Natural killer cell (primary cell): Measurements from ENCODE around the gene WDR7. TPM values are rescaled to one million over a fixed set of nuclear protein-coding genes. Genes with fewer than 3 reads are reported as not detected.

Experiments used
- ATAC-seq, 3 donors: fragments of 150-1000 bp in 2 of 3; fragments of 200-7000 bp in 1 of 3; cut with Tn5 transposase; 1 replicate in 1 of 3; 2 replicates in 2 of 3; pipeline ENCODE4 v1.10.0; 2021; ENCODE audit warnings: mild to moderate bottlenecking in 2 of 3, moderate library complexity in 2 of 3
- DNase-seq, 2 donors: peaks; one replicate each; pipeline versions ENCODE4 v3.0.0 to v3.0.0-alpha.2; 2013 to 2021; ENCODE audit warnings: mixed read lengths in 1 of 2
- H3K27ac ChIP-seq: one replicate; pipeline ENCODE4 v1.5.1; 2013; ENCODE audit warnings: mild to moderate bottlenecking, low read length
- H3K27me3 ChIP-seq: one replicate; pipeline ENCODE4 v1.6.1; 2013; ENCODE audit warnings: low read length; ENCODE audit not compliant: control insufficient read depth, insufficient read depth
- H3K36me3 ChIP-seq: one replicate; pipeline ENCODE4 v1.6.1; 2013; ENCODE audit warnings: low read length; ENCODE audit not compliant: control insufficient read depth, insufficient read depth
- H3K4me1 ChIP-seq: one replicate; pipeline ENCODE4 v1.6.1; 2013; ENCODE audit warnings: low read length; ENCODE audit not compliant: control insufficient read depth, insufficient read depth
- H3K4me3 ChIP-seq: one replicate; pipeline ENCODE4 v1.5.1; 2013; ENCODE audit warnings: low read length
- H3K9me3 ChIP-seq: one replicate; pipeline ENCODE4 v1.6.1; 2013; ENCODE audit warnings: low read length; ENCODE audit not compliant: control insufficient read depth, insufficient read depth
- H3K27ac Mint-ChIP-seq, 2 donors: one replicate each; pipeline ENCODE4 v1.8.0; 2022; ENCODE audit warnings: mild to moderate bottlenecking in 2 of 2, mixed read lengths in 2 of 2, moderate library complexity in 1 of 2
- H3K27me3 Mint-ChIP-seq, 2 donors: one replicate each; pipeline ENCODE4 v1.8.0; 2022; ENCODE audit warnings: low read depth in 2 of 2, mixed read lengths in 2 of 2
- H3K36me3 Mint-ChIP-seq: one replicate; pipeline ENCODE4 v1.8.0; 2022; ENCODE audit warnings: mixed read lengths
- H3K4me1 Mint-ChIP-seq, 2 donors: one replicate each; pipeline ENCODE4 v1.8.0; 2022; ENCODE audit warnings: mixed read lengths in 2 of 2
- H3K4me3 Mint-ChIP-seq: one replicate; pipeline ENCODE4 v1.8.0; 2022; ENCODE audit warnings: mild to moderate bottlenecking, moderate library complexity, mixed read lengths
- H3K9me3 Mint-ChIP-seq, 2 donors: one replicate each; pipeline ENCODE4 v1.8.0; 2022; ENCODE audit warnings: mixed read lengths in 2 of 2
- CTCF ChIP-seq: fragments of 200-600 bp; IDR thresholded peaks from one replicate; pipeline ENCODE4 v1.8.0; 2022; ENCODE audit warnings: antibody characterized with exemption
- WGBS: methylation state at CpG from one replicate; pipeline ENCODE4 v1.1.7; 2013; ENCODE audit warnings: missing lambda C conversion rate; ENCODE audit not compliant: insufficient coverage; 5-methylcytosine and 5-hydroxymethylcytosine counted together
- intact Hi-C: fragments of 100-400 bp; cut with micrococcal nuclease; formaldehyde crosslinking; loops from one replicate; pipeline ENCODE4 v1.14.2; 2022
- total RNA-seq, 4 donors: library from RNA; stranded (reverse); fragments of 120-200 nt in 1 of 4; gene quantifications; one replicate each; pipeline versions ENCODE4 v1.2.3 to v1.2.4, GENCODE V29; 2013 to 2022

Gene WDR7
- total RNA-seq, 3 donors from 2014 or later (not counting 1 experiment from before 2014, with no cell fraction given) = 71.1 to 103 (median 77.3) TPM

GRCh38 chr18:57073501-57074187 is 422.5 kb downstream of the WDR7 start:
- Mint-ChIP-seq H3K27ac (no peak overlapping the region), H3K4me3 (no peak overlapping the region), H3K27me3 (peaks cover 0 to 3% of the 10 kb centered on the region in 2 donors), H3K36me3 (no peaks in the 10 kb centered on the region), H3K9me3 (no peaks in the 10 kb centered on the region), H3K4me1 (peaks cover 5 to 10% of the 10 kb centered on the region in 2 donors)
- Histone ChIP-seq H3K36me3 (no peaks in the 10 kb centered on the region), H3K4me1 (peaks cover 18% of the 10 kb centered on the region), H3K27ac (no peak overlapping the region), H3K4me3 (no peak overlapping the region), H3K9me3 (no peaks in the 10 kb centered on the region), H3K27me3 (no peaks in the 10 kb centered on the region)
- TF ChIP-seq CTCF = no peak
- intact Hi-C loops = no loop called here
- ATAC-seq (no peak), DNase-seq (no peak)
- 69% methylated on average over 2 of the region's 9 CpGs for WGBS

GRCh38 chr18:57075716-57076400 is 424.7 kb downstream of the WDR7 start:
- Mint-ChIP-seq H3K27ac (no peak overlapping the region), H3K36me3 (no peaks in the 10 kb centered on the region), H3K27me3 (peaks cover 0 to 3% of the 10 kb centered on the region in 2 donors), H3K4me3 (no peak overlapping the region), H3K9me3 (no peaks in the 10 kb centered on the region), H3K4me1 (peaks cover 5 to 10% of the 10 kb centered on the region in 2 donors)
- Histone ChIP-seq H3K36me3 (no peaks in the 10 kb centered on the region), H3K9me3 (no peaks in the 10 kb centered on the region), H3K4me3 (no peak overlapping the region), H3K27me3 (no peaks in the 10 kb centered on the region), H3K4me1 (peaks cover 21% of the 10 kb centered on the region), H3K27ac (no peak overlapping the region)
- no peak for ATAC-seq
- TF ChIP-seq CTCF = no peak
- intact Hi-C loops = no loop called here
- 90% methylated on average over 17 of the region's 17 CpGs for WGBS
- no peak for DNase-seq

GRCh38 chr18:57077005-57077765 is 426.0 kb downstream of the WDR7 start:
- Mint-ChIP-seq H3K36me3 (no peaks in the 10 kb centered on the region), H3K4me3 (no peak overlapping the region), H3K4me1 (peaks cover 5 to 10% of the 10 kb centered on the region in 2 donors), H3K27me3 (peaks cover 0 to 7% of the 10 kb centered on the region in 2 donors), H3K27ac (peak overlapping the region in 1 of 2 donors; percentile 64), H3K9me3 (no peaks in the 10 kb centered on the region)
- DNase-seq = no peak
- intact Hi-C loops = no loop called here
- no peaks in the 10 kb centered on the region for H3K9me3 ChIP-seq
- WGBS = 74% methylated on average over 13 of the region's 13 CpGs
- peaks cover 21% of the 10 kb centered on the region for H3K4me1 ChIP-seq
- no peak for ATAC-seq
- H3K27ac ChIP-seq = no peak overlapping the region
- no peaks in the 10 kb centered on the region for H3K27me3 ChIP-seq
- TF ChIP-seq CTCF = no peak
- no peaks in the 10 kb centered on the region for H3K36me3 ChIP-seq
- no peak overlapping the region for H3K4me3 ChIP-seq
